ENCODE measurements around the gene NR3C1. TPM values are rescaled to one million over a fixed set of nuclear protein-coding genes. Genes with fewer than 3 reads are reported as not detected.

Gene NR3C1
- total RNA-seq, 3 donors from 2014 or later (not counting 1 experiment from before 2014, with no cell fraction given), result 147 to 168 (median 165) TPM

DNA sequence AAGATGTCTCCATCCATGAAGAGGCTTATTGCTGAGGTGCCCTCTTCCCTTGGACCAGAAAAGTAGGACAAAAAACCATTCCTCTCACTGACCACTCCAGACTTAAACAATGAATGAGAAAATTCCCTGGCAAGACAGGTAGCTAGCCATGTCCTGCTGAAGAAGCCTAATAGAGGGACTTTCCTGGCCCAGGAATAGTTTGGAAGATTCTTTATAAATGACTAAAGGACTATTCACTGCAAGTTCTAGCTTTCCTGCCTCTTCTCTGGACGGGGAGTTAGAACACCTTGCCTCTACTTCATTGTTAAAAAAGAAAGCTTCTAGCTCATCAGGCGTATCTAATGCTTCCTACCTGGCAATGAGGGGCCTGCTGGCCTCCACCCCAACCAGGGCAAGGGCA is 153.6 kb downstream of the NR3C1 start:
- H3K4me1 Mint-ChIP-seq, result no peaks in the 10 kb centered on the region
- DNase-seq, result no peak
- ATAC-seq, result no peak
- Histone ChIP-seq H3K4me1 (ENCODE audit: control insufficient read depth, insufficient read depth, low read length) (no peaks in the 10 kb centered on the region), H3K36me3 (ENCODE audit: control insufficient read depth, insufficient read depth, low read length) (no peaks in the 10 kb centered on the region), H3K27ac (ENCODE audit: low read length) (no peak overlapping the region), H3K27me3 (ENCODE audit: control insufficient read depth, insufficient read depth, low read length) (no peaks in the 10 kb centered on the region), H3K4me3 (ENCODE audit: low read length) (no peak overlapping the region), H3K9me3 (ENCODE audit: control insufficient read depth, insufficient read depth, low read length) (no peaks in the 10 kb centered on the region)
- intact Hi-C loops (cut with micrococcal nuclease), result no loop called here
- H3K9me3 Mint-ChIP-seq, result peaks cover 0 to 7% of the 10 kb centered on the region in 2 donors
- no peaks in the 10 kb centered on the region for H3K36me3 Mint-ChIP-seq
- WGBS (ENCODE audit: insufficient coverage), result 90% methylated on average over 2 of the region's 2 CpGs
- no peak overlapping the region for H3K27ac Mint-ChIP-seq
- H3K4me3 Mint-ChIP-seq, result no peak overlapping the region
- no peaks in the 10 kb centered on the region for H3K27me3 Mint-ChIP-seq (ENCODE audit: low read depth in 2 of 2)
- TF ChIP-seq, protein P1, sequence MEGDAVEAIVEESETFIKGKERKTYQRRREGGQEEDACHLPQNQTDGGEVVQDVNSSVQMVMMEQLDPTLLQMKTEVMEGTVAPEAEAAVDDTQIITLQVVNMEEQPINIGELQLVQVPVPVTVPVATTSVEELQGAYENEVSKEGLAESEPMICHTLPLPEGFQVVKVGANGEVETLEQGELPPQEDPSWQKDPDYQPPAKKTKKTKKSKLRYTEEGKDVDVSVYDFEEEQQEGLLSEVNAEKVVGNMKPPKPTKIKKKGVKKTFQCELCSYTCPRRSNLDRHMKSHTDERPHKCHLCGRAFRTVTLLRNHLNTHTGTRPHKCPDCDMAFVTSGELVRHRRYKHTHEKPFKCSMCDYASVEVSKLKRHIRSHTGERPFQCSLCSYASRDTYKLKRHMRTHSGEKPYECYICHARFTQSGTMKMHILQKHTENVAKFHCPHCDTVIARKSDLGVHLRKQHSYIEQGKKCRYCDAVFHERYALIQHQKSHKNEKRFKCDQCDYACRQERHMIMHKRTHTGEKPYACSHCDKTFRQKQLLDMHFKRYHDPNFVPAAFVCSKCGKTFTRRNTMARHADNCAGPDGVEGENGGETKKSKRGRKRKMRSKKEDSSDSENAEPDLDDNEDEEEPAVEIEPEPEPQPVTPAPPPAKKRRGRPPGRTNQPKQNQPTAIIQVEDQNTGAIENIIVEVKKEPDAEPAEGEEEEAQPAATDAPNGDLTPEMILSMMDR (IDR thresholded peaks at IDR 0.05), result no peak

DNA sequence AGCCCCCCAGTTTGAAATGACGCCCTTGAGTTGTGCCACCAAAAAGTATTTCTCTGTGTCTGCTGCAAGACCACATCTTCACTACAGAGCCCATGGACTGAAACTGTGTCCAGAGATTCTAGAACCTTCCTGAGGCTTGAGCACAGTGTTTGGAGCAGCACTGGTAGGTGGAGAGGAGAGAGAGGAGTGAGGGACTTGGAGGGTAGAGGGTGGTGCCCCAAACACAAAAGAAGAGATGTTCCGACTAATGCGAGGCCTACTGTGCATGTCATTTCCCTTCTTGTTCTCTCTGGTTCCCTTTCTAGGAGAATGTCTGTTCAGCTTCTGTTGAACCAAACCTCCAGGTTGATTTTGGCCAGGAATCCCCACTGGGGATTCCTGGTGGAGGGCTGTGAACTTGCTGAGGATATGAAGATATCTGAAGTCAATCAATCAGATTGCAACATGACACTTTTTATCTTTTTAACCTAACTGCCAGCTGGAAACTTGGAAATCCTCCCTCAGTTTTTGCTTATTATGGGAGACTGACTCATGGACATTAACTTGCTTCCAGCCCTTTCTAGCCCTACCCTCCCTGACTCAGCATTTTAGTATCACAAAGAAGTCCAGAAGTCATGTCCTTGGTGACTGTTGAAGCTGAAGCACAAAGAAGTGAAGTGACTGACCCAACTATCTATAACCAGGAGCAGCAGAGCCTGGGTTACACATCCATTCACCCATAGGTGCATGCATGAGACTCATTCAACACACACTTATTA is 154.5 kb downstream of the NR3C1 start:
- Histone ChIP-seq H3K9me3 (ENCODE audit: control insufficient read depth, insufficient read depth, low read length) (no peaks in the 10 kb centered on the region), H3K4me3 (ENCODE audit: low read length) (no peak overlapping the region), H3K27me3 (ENCODE audit: control insufficient read depth, insufficient read depth, low read length) (no peaks in the 10 kb centered on the region), H3K36me3 (ENCODE audit: control insufficient read depth, insufficient read depth, low read length) (no peaks in the 10 kb centered on the region), H3K27ac (ENCODE audit: low read length) (no peak overlapping the region), H3K4me1 (ENCODE audit: control insufficient read depth, insufficient read depth, low read length) (no peaks in the 10 kb centered on the region)
- Mint-ChIP-seq H3K27me3 (ENCODE audit: low read depth in 2 of 2) (no peaks in the 10 kb centered on the region), H3K4me3 (no peak overlapping the region), H3K36me3 (no peaks in the 10 kb centered on the region), H3K9me3 (peaks cover 0 to 7% of the 10 kb centered on the region in 2 donors), H3K27ac (no peak overlapping the region), H3K4me1 (no peaks in the 10 kb centered on the region)
- WGBS (ENCODE audit: insufficient coverage), result 92% methylated on average over 3 of the region's 3 CpGs
- TF ChIP-seq, protein P1 (IDR thresholded peaks at IDR 0.05), result no peak
- no peak for ATAC-seq
- intact Hi-C loops (cut with micrococcal nuclease), result no loop called here
- no peak for DNase-seq

DNA sequence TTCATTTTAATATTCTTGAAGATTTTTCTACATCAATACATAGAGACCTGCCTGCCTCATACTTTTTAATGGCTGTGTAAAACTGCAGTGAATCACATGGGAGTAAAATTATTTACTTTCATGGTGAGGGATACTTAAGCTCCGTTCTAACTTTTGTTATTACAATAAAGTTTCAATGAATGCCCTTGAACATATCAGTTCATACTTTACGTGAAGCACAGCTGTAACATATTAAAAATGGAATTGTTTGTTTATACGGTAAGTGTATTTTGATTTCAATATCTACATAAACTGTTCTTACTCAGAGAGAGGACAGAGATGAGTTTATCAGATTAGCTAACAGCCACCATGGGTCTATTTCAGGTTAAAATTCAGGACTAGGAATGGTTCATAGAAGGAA is 155.1 kb downstream of the NR3C1 start:
- no peaks in the 10 kb centered on the region for H3K27me3 ChIP-seq (ENCODE audit: control insufficient read depth, insufficient read depth, low read length)
- no CpG with 5 or more reads among the region's 3 CpGs for WGBS (ENCODE audit: insufficient coverage)
- intact Hi-C loops (cut with micrococcal nuclease), result no loop called here
- H3K9me3 ChIP-seq (ENCODE audit: control insufficient read depth, insufficient read depth, low read length), result no peaks in the 10 kb centered on the region
- H3K27ac ChIP-seq (ENCODE audit: low read length), result no peak overlapping the region
- no peaks in the 10 kb centered on the region for H3K27me3 Mint-ChIP-seq (ENCODE audit: low read depth in 2 of 2)
- no peak for ATAC-seq
- H3K4me1 Mint-ChIP-seq, result no peaks in the 10 kb centered on the region
- TF ChIP-seq, protein P1 (IDR thresholded peaks at IDR 0.05), result no peak
- no peaks in the 10 kb centered on the region for H3K4me1 ChIP-seq (ENCODE audit: control insufficient read depth, insufficient read depth, low read length)
- no peak overlapping the region for H3K4me3 ChIP-seq (ENCODE audit: low read length)
- no peak for DNase-seq
- H3K27ac Mint-ChIP-seq, result no peak overlapping the region
- no peak overlapping the region for H3K4me3 Mint-ChIP-seq
- H3K9me3 Mint-ChIP-seq, result peaks cover 0 to 7% of the 10 kb centered on the region in 2 donors
- H3K36me3 ChIP-seq (ENCODE audit: control insufficient read depth, insufficient read depth, low read length), result no peaks in the 10 kb centered on the region
- no peaks in the 10 kb centered on the region for H3K36me3 Mint-ChIP-seq

Measured in natural killer cell (primary cell).